ENCODE measurements around the gene SPATA7. TPM values are rescaled to one million over a fixed set of nuclear protein-coding genes. Genes with fewer than 3 reads are reported as not detected.

The SPATA7 gene
- total RNA-seq, 2 donors from 2014 or later: 11.9 to 20.2 TPM

DNA sequence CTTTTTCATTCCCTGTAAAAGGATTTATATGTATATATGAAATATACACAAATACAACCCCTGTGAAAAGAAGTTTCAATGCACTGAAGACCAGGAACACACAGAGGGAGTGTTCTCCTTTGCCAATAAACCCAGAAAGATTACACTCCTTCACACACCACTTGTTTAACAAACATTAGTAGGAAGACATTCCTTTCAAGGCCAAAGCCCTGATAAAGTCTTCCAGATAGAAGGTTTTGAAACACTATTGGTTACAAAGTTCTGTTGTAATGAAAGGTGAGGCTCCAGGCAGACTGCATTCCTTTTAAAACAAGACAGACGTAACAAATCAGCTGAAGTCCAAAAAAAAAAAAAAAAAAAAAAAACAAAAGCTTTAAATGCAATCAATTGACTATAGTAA, 88.3 kb downstream of the SPATA7 start:
- no peak for DNase-seq (ENCODE audit: low spot score)
- Histone ChIP-seq H3K27ac (no peak overlapping the region), H3K9me3 (no peaks in the 10 kb centered on the region), H3K27me3 (replicated peaks; ENCODE audit: insufficient read depth) (no peaks in the 10 kb centered on the region), H3K4me1 (ENCODE audit: control insufficient read depth in 1 of 2, low read depth in 2 of 2) (peaks cover 0 to 1% of the 10 kb centered on the region in 2 donors), H3K36me3 (peaks cover 41% of the 10 kb centered on the region), H3K4me3 (no peak overlapping the region)
- TF ChIP-seq, protein P1, sequence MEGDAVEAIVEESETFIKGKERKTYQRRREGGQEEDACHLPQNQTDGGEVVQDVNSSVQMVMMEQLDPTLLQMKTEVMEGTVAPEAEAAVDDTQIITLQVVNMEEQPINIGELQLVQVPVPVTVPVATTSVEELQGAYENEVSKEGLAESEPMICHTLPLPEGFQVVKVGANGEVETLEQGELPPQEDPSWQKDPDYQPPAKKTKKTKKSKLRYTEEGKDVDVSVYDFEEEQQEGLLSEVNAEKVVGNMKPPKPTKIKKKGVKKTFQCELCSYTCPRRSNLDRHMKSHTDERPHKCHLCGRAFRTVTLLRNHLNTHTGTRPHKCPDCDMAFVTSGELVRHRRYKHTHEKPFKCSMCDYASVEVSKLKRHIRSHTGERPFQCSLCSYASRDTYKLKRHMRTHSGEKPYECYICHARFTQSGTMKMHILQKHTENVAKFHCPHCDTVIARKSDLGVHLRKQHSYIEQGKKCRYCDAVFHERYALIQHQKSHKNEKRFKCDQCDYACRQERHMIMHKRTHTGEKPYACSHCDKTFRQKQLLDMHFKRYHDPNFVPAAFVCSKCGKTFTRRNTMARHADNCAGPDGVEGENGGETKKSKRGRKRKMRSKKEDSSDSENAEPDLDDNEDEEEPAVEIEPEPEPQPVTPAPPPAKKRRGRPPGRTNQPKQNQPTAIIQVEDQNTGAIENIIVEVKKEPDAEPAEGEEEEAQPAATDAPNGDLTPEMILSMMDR (IDR thresholded peaks at IDR 0.05): no peak
- ATAC-seq (ENCODE audit: insufficient number of reproducible peaks, low FRiP score, low read depth): no peak

DNA sequence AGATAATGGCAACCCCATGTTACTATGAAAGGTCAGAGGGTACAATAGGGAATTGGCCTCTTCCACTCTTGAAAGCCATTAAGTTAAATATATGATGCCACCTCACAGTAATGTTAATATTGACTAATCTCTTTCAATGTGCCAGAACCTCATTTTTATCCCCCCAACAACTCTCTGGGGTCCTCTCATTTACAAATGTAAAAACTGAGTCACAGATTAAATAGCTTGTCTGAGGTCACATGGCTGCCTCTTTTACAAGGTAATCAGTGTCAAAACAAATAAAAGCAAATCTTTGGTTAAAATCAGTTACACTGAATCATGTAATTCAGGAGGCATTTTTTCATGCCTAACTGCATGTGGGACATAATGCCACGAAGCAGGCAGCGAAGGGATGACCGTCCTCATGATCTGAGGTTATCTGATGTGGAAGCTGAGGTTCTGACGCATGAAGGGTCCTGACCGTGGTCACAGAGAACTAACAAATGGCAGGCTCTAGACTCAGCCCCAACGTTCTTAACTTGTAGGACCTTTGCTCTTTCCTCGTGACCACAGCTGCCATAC, 90.8 kb downstream of the SPATA7 start:
- Histone ChIP-seq H3K9me3 (no peaks in the 10 kb centered on the region), H3K36me3 (peaks cover 48% of the 10 kb centered on the region), H3K4me1 (ENCODE audit: control insufficient read depth in 1 of 2, low read depth in 2 of 2) (no peaks in the 10 kb centered on the region), H3K27me3 (replicated peaks; ENCODE audit: insufficient read depth) (no peaks in the 10 kb centered on the region), H3K4me3 (no peak overlapping the region), H3K27ac (no peak overlapping the region)
- DNase-seq (ENCODE audit: low spot score) (no peak), ATAC-seq (ENCODE audit: insufficient number of reproducible peaks, low FRiP score, low read depth) (no peak)
- TF ChIP-seq, protein P1 (IDR thresholded peaks at IDR 0.05): no peak

DNA sequence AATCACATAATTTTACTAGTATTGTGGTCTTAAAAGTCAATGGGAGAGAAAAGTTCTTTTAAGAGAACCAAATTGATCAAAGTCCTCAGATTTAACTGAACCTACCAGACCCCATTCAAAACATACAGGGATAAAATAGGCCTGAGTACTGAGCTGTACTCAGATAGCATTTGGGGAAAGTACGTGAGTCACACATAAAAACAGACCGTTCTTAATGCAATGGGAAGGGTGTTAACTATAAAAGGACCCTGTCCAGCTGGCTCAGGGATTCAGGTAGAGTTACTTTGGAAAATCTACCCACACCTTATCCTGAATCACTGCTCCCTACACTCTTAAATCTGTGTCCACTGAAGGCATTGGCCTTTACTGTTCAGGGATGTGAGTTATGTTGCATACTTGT, 91.4 kb downstream of the SPATA7 start:
- ATAC-seq (ENCODE audit: insufficient number of reproducible peaks, low FRiP score, low read depth): no peak
- H3K4me1 ChIP-seq (ENCODE audit: control insufficient read depth in 1 of 2, low read depth in 2 of 2): no peaks in the 10 kb centered on the region
- H3K27ac ChIP-seq: no peak overlapping the region
- no peak overlapping the region for H3K4me3 ChIP-seq
- H3K27me3 ChIP-seq (replicated peaks; ENCODE audit: insufficient read depth): no peaks in the 10 kb centered on the region
- no peak for DNase-seq (ENCODE audit: low spot score)
- H3K9me3 ChIP-seq: no peaks in the 10 kb centered on the region
- peaks cover 44% of the 10 kb centered on the region for H3K36me3 ChIP-seq
- TF ChIP-seq, protein P1 (IDR thresholded peaks at IDR 0.05): no peak

DNA sequence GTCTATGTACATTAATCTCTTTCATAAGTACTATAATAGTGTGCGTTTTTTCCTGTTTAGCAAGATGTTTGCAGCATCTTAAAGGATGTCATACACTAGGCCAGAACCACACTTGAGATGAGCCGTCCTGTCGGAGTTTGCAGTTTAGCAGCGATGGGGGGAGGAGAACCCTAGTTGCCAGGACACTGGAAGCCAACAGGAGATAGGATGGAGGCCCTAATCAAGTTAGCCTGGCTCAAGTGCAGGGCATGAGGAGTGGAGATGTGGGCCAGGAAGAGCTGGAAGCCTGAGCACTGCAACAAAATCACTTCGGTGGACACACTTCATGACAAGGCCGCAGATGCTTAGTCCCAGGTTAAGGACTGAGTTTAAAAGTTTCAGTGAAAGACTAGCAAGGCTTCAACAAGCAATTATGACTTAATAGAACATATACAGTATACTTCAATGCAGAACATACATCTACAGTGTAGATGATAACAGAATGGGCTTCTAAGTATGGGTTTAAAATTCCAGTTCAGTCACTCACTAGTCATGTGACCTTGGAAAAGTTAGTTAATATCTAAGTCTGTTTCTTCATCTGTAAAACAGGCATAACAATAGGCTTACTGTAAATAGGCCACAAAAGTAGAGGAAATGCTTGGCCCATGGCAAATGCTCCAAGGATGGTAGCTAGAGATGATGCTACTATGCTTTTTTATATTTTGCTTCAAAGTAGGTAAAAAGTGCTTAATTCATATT, 92.2 kb downstream of the SPATA7 start:
- Histone ChIP-seq H3K4me1 (ENCODE audit: control insufficient read depth in 1 of 2, low read depth in 2 of 2) (no peaks in the 10 kb centered on the region), H3K9me3 (no peaks in the 10 kb centered on the region), H3K4me3 (no peak overlapping the region), H3K27me3 (replicated peaks; ENCODE audit: insufficient read depth) (no peaks in the 10 kb centered on the region), H3K36me3 (peaks cover 39% of the 10 kb centered on the region), H3K27ac (no peak overlapping the region)
- ATAC-seq (ENCODE audit: insufficient number of reproducible peaks, low FRiP score, low read depth) (no peak), DNase-seq (ENCODE audit: low spot score) (no peak)
- TF ChIP-seq, protein P1 (IDR thresholded peaks at IDR 0.05): no peak

DNA sequence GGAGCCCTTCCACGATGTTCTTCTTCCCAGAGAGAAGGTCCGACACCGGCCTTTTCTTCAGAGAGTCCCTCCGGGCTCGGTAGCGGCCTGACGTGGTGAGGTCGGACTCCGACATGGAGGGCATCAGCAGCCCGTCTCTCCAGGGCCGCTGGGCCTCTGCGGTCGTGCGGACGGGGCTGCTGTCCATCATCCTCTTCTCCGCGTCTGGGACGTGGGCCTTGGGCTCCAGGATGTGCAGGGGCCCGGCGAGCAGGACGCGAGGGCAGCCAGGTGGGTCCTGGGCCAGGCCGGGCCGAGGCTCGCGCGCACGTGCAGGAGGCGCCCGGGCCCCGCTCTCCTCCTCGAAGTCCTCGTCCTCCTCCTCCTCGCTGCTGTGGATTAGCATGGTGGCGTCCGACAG, 93.5 kb downstream of the SPATA7 start:
- Histone ChIP-seq H3K4me1 (ENCODE audit: control insufficient read depth in 1 of 2, low read depth in 2 of 2) (no peaks in the 10 kb centered on the region), H3K27ac (no peak overlapping the region), H3K36me3 (peaks cover 31% of the 10 kb centered on the region), H3K9me3 (no peaks in the 10 kb centered on the region), H3K27me3 (replicated peaks; ENCODE audit: insufficient read depth) (no peaks in the 10 kb centered on the region), H3K4me3 (no peak overlapping the region)
- DNase-seq (ENCODE audit: low spot score): no peak
- no peak for ATAC-seq (ENCODE audit: insufficient number of reproducible peaks, low FRiP score, low read depth)
- TF ChIP-seq, protein P1 (IDR thresholded peaks at IDR 0.05): no peak

All from thoracic aorta (tissue), 2 donors.